GM19238 (cell line): ENCODE results near the gene SYT2.

ENCODE experiments used
- DNase-seq: peaks from one replicate; pipeline ENCODE4 v3.0.0; 2011; ENCODE audit warnings: low spot score; ENCODE audit not compliant: insufficient read length

Gene SYT2

GRCh38 chr1:202704601-202705000 is 5.7 kb downstream of the SYT2 start:
- no peak for DNase-seq

DNA sequence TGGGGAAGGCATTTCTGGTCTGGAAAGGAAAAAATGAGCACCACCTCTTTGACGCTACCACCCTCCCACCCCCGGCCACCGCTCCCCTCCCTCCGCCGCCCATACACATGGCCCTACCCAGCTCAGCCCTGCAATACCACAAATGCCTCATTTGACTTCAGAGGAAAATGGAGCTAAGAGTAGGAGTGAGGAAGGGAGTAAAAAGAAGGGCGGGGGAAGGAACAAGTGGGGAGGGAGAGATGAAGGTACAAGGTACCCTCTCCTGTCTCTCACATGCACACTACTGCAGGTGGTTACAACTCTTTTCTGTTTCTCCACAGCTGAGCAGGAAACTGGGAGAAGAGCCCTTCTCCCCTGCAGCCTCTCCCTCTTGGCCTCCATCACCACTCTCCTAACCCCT is 7.1 kb downstream of the SYT2 start:
- DNase-seq = no peak

DNA sequence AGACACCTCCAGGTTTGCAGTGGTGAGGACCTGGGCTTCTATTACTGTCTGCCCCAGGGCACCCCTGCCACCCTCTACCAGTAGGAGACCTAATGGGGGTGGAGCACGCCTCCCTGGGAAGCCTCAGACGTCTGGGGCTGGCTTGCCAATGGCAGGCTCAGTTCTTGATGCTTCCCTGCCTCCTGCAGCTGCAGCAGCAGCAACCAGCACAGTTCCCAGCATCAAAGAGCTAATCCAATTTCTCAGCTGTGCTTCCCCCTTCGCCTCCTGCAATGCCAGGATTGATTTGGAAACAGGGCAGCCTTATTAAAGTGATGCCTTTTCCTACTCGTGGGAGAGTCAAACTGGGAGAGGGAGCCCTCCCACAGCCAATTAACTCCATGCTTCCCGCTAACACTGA is 8.2 kb downstream of the SYT2 start:
- DNase-seq = no peak

DNA sequence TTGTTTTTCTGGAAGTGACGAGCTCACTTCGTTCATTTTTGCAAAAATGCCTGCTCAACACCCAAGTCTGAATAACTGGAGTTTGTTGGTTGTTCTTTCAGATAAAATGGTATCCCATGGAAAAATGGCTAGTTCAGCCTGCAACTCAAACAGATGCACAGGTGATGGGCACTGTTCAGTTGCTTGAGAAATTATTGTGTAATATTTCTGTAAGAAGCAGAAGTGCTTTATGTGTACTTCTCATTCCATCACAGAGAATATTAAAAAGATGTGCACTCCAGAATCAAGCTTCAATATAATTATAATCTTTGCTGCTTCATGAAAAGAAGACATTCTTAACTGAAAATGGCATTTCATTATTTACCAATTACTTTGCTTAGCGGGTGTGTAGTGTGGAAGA is 9.1 kb downstream of the SYT2 start:
- DNase-seq = no peak

GRCh38 chr1:202700061-202700460 is 10.2 kb downstream of the SYT2 start:
- DNase-seq = no peak

DNA sequence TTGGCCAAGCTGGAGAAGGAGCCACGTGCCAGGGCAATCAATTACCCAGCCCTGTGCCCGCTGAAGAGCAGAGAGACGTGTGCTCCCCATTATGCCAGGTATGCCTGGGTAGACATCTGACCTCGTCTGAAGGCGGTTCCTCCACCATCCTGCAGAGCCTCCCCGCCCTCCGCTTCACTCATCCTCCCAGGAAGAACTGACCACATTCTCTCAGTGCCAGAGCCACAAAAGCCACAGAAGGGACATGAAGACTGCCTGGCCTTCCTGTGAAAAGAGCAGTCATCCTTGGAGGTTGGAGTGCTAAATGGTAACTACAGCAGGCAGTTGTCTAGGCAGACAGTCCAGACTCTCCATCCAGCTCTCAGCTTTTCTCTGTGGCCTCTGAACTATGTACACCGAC is 12.0 kb downstream of the SYT2 start:
- DNase-seq = no peak

GRCh38 chr1:202697038-202697437 is 13.2 kb downstream of the SYT2 start:
- DNase-seq = no peak

- no peak for DNase-seq
Measured at GRCh38 chr1:202694314-202694713, 15.9 kb downstream of the SYT2 start.

DNA sequence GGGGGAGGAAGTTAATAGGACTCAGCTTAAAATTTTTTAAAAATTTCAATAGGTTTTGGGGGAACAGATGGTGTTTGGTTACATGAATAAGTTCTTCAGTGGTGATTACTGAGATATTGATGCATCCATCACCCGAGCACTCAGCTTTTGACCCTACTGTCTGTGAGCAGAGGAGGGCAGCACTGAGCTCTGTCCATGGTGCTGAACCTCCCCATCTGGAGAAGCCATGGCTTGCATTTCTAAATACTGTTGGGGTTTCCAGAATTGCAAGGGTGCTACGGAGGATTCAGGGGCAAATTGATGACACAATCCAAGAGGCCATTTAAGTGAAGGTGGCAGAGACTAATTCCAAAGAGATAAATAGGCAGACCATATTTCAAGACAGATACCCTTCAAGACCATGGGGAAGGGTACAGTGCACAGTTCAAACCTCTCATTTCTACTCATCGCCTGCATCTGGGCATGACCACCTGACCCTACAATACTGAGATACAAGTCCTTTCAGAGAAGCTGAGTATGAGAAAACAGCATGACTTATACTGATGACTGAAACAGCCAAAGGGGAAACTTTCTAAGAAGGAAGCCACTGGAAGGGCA is 17.2 kb downstream of the SYT2 start:
- peak; percentile 62 for DNase-seq

- DNase-seq = no peak
Measured at GRCh38 chr1:202691816-202692215, 18.4 kb downstream of the SYT2 start.

GRCh38 chr1:202689493-202690342 is 20.5 kb downstream of the SYT2 start:
- no peak for DNase-seq

DNA sequence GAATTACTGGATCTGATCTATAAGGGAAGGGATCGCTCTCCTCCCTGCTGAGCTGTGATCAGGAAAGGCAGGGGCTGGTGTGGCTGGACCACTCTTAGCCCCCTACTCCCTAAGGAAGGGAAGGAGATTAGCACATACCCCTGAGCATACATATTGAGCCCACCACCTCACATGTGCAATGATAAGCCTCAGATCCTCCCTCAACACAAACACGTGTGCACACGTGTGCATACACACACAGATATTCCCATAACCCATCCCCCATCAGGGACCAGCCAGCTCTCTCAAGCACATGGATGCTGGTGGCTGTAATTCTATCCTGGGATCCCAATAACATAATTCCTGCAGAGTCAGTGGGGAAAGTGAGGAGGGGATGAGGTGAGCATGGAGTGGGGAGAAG is 21.2 kb downstream of the SYT2 start:
- DNase-seq = no peak

- DNase-seq = no peak
Measured at GRCh38 chr1:202688401-202688800, 21.9 kb downstream of the SYT2 start.

DNA sequence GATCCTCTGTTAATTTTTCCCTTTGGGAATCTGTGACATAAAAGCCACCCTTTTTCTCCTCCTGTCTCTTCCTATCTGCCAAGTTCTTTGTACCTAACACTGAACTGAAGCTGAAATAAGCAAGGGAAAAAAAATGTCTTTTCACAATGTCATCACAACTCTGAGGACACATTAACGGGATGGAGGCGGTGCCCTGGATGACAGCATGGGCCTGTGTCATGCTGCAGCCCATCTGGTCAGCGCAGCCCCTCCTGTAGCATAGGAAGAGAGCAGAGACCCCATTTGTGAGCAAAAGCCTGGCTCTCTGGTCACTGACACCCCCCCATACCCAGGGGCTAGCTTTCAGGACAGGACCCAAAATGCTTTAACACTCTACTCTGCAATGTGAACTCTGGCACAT is 22.5 kb downstream of the SYT2 start:
- DNase-seq = no peak

- no peak for DNase-seq
Measured at GRCh38 chr1:202687370-202687769, 22.9 kb downstream of the SYT2 start.

DNA sequence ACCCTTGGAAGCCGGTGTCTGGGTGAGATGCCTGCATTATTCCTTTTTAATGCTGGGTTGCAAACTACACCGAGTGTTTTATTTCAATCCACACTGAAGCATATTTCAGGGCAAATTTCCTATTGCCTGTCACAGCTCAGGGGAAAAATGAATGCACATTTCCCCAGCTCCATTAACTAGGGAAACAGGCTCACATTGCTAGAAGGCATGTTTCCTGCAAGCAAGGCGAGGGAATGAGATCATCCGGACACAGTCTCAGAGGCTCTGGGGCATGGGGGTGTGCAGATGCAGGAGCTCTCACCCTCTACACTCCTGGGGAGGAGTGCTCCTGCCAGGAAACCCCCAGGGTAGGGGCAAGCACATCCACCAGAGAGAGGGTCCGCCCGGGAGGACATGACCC is 24.6 kb downstream of the SYT2 start:
- no peak for DNase-seq

DNA sequence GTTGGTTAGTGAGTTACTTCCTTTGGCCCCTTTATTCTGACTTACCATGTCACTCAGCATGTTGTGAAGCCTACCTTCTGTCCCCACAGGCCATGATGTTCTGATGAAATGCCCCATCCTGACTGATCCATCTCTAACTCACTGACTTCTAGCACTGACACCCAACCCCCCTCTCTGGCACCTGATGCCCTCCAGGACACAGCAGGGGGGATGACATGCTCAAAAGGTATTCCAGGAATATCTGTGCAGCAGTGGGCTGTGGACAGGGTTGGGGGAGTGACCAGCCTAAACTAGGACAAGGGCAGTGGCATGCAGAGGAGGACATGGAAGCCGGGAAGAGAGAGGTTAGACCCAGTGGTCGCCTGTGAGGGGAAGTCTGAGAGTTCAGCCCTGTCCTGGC is 25.5 kb downstream of the SYT2 start:
- no peak for DNase-seq

DNA sequence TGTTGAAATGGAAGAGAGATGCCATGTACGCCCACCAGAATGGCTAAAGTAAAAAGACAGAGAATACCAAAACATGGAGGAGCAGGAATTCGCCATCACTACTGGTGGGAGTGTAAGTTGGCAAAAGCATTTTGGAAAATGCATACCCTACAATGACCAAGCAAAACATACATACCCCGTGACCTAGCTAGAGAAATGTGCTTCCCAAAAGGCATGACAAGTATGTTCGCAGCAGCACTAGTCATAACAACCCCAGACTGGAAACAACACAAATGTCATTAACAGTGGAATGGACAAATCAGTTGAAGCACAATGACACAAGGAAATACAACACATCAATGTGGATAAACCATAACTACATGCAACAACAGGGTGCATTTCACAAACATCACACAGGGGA is 27.2 kb downstream of the SYT2 start:
- DNase-seq = no peak

DNA sequence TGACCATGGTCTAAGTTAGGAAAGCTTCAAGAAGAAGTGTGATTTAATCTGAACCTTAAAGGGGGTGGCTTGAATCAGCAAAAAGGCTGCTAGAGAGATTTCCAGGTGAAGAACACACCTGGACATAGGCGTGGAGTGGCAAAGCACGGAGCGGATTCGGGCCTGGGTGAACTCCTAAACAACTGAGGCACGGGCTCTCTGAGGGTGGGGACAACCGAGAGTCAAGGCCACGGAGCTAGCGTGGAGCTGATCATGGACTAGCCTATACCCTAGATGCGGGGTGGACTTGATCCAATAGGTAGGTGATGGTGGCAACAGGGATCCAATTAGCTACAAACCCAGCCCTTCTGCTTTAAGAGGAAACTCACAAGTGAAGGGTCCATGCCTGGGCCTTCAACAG is 27.8 kb downstream of the SYT2 start:
- no peak for DNase-seq

GRCh38 chr1:202681736-202682420 is 28.4 kb downstream of the SYT2 start:
- DNase-seq = no peak

DNA sequence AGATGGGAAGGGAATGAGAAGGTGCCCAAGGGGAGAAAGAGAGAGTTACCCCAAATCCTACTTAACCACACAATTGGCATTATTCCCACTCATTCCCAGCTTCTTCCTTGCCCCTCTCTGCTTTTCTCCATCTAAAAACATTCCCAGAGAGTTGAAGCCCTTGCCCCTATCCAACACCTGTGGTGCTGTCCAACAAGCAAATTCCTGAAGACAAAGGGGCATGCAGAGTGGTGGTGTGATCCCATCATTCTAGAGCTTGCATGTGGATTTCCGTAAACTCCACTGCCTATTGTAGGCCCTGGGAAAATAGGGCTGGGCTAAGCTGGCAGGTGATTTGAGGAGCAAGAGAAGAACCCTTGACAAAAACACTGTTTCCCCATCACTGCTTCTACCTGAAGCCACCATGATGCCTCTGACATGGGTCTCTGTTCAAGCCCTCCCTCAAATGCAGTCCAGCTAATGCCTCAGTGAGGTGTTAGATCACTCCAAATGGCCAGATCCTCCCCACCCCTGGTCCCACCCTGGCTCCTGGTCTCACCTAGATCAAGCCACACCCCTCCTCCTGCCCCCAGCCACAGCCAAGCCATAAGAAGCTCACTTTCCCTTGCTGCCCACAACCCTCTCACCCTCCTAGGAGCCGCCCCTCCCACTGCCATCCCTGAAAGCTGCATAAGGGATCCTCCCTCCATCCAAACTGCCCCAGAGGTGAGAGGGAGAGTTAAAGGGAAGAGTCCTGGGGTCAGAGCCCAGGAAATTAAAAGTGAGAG is 29.5 kb downstream of the SYT2 start:
- DNase-seq = no peak
